Body of pancreas (tissue), 4 donors: Measurements from ENCODE around the gene ZPR1. TPM values are rescaled to one million over a fixed set of nuclear protein-coding genes. Genes with fewer than 3 reads are reported as not detected.

Experiments
- ATAC-seq: fragments of 150-250 bp; one replicate; pipeline ENCODE4 v1.9.1; 2016
- DNase-seq, 4 donors: peaks; one replicate each; pipeline ENCODE4 v3.0.0-alpha.2; 2019
- H3K27ac ChIP-seq, 4 donors: fragments of 200-600 bp; sonication (generic); 1 replicate in 3 of 4; 2 replicates in 1 of 4; pipeline versions ENCODE4 v1.5.1 to v1.6.1; 2016 to 2019; ENCODE audit warnings: mild to moderate bottlenecking in 1 of 4, mixed read lengths in 1 of 4, moderate library complexity in 1 of 4
- H3K27me3 ChIP-seq, 2 donors: fragments of 200-600 bp; sonication (generic); one replicate each; pipeline ENCODE4 v1.6.0; 2016; ENCODE audit warnings: mild to moderate bottlenecking in 1 of 2
- H3K36me3 ChIP-seq, 2 donors: fragments of 200-600 bp; sonication (generic); replicated peaks in 1 of 2; 2 replicates each; pipeline ENCODE4 v1.5.1; 2016; ENCODE audit warnings: low read depth in 2 of 2; ENCODE audit not compliant: insufficient read depth in 1 of 2
- H3K4me1 ChIP-seq: fragments of 200-600 bp; sonication (generic); one replicate; pipeline ENCODE4 v1.6.0; 2016
- H3K4me3 ChIP-seq, 2 donors: fragments of 200-600 bp; sonication (generic); 1 replicate in 1 of 2; 2 replicates in 1 of 2; pipeline ENCODE4 v1.5.1; 2016 to 2019
- H3K9me3 ChIP-seq, 3 donors: fragments of 200-600 bp; sonication (generic); 1 replicate in 2 of 3; 2 replicates in 1 of 3; pipeline ENCODE4 v1.5.1; 2016
- POLR2A ChIP-seq, 3 donors: fragments of 450-650 bp; IDR thresholded peaks; one replicate each; pipeline ENCODE4 v1.6.1; 2016; ENCODE audit warnings: antibody characterized with exemption in 3 of 3, mild to moderate bottlenecking in 2 of 3
- WGBS, 2 donors: methylation state at CpG; one replicate each; pipeline ENCODE4 v1.1.5; 2017; 5-methylcytosine and 5-hydroxymethylcytosine counted together
- intact Hi-C: fragments of 100-400 bp; cut with DNase I; formaldehyde crosslinking; loops from one replicate; pipeline ENCODE4 v1.15.1; 2023
- total RNA-seq, 2 donors: library from RNA; depleted of rRNA; stranded (reverse); fragments of >200 nt; gene quantifications; one replicate each; pipeline ENCODE4 v1.1.0, GENCODE V29; 2016
- TF ChIP-seq, protein P1 (sequence below), 7 experiments: fragments of 450-650 bp in 4 of 7; fragments of 200-600 bp in 3 of 7; sonication (generic) in 3 of 7; IDR thresholded peaks; one replicate each; pipeline ENCODE4 v1.5.1; 2016 to 2019; ENCODE audit warnings: antibody characterized with exemption in 7 of 7

Gene ZPR1
- total RNA-seq, 2 donors from 2014 or later, result 4.3 to 36.6 TPM

DNA sequence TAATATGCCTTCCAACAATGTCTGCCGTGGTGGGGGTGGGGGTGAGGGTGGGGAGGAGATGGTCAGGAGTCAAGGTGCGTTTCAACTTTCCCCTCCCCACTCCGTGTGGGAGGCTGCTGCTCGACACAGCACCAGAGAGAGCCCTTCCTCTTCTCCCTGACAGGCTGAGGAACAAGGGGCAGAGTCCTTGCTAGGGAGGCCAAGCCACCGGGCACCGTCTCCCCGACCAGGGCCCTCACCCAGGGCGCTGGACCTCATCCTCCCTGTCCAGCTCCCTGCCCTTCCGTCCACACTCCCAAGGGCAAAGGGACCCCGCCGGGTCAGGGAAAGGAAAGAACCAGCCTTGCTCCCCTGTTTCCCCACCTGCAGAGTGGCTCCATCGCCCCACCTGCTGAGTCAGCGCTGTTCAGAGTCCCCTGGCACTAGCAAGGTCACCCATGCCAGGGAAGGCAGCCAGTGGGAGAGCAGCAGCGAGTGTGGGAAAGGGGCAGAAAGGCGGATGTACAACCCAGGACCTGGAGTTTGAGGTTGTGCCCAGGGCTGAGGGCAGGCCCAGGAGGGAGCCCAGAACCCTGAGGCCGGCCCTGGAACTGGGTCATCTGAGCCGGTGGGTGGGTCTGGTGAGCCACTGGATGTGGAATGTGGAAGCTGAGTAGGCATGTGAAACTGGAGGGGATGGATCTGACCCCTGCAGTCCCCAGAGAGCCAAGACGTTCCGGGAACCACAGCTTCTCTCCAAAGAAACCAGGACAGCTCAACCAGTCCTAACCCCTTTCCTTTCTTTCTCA lies 62.2 kb downstream of the ZPR1 start:
- no peak overlapping the region for H3K4me3 ChIP-seq
- H3K36me3 ChIP-seq, result no peaks in the 10 kb centered on the region
- no peaks in the 10 kb centered on the region for H3K4me1 ChIP-seq
- H3K27ac ChIP-seq, result no peak overlapping the region
- H3K27me3 ChIP-seq, result no peaks in the 10 kb centered on the region
- ATAC-seq (no peak), DNase-seq (peak in 3 of 4 donors; percentile 19 to 25 (median 20))
- intact Hi-C loops, result no loop called here
- H3K9me3 ChIP-seq, result no peaks in the 10 kb centered on the region
- TF ChIP-seq, protein P1, sequence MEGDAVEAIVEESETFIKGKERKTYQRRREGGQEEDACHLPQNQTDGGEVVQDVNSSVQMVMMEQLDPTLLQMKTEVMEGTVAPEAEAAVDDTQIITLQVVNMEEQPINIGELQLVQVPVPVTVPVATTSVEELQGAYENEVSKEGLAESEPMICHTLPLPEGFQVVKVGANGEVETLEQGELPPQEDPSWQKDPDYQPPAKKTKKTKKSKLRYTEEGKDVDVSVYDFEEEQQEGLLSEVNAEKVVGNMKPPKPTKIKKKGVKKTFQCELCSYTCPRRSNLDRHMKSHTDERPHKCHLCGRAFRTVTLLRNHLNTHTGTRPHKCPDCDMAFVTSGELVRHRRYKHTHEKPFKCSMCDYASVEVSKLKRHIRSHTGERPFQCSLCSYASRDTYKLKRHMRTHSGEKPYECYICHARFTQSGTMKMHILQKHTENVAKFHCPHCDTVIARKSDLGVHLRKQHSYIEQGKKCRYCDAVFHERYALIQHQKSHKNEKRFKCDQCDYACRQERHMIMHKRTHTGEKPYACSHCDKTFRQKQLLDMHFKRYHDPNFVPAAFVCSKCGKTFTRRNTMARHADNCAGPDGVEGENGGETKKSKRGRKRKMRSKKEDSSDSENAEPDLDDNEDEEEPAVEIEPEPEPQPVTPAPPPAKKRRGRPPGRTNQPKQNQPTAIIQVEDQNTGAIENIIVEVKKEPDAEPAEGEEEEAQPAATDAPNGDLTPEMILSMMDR (IDR thresholded peaks at IDR 0.05), result no peak
- no peak for TF ChIP-seq POLR2A (IDR thresholded peaks at IDR 0.05)
- WGBS, 2 donors, result 55 to 57% methylated on average over 12 to 19 of the region's 19 CpGs

DNA sequence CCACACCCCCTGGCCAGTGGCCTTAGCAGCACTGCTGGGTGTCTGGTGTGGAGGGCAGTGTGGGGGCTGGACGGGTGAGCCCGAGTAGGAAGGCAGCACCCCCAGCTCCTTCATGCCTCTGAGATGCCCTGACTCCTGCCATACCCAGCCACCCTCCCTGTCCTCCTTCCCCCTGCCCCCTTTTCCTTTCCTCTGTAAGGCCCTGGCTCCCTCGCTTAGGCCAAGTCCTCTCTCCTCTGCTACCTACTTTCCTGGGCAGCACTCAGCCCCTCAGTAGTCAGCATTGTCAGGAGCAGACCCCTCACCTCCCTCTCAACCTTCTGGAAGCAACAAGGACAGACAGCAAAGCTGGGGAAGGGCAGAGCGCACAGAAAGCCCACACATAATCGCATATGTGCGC lies 63.0 kb downstream of the ZPR1 start:
- Histone ChIP-seq H3K36me3 (no peaks in the 10 kb centered on the region), H3K27me3 (no peaks in the 10 kb centered on the region), H3K4me3 (no peak overlapping the region), H3K4me1 (no peaks in the 10 kb centered on the region), H3K9me3 (no peaks in the 10 kb centered on the region), H3K27ac (no peak overlapping the region)
- intact Hi-C loops, result no loop called here
- DNase-seq (no peak), ATAC-seq (no peak)
- TF ChIP-seq POLR2A (IDR thresholded peaks at IDR 0.05), result no peak
- TF ChIP-seq, protein P1 (IDR thresholded peaks at IDR 0.05), result no peak
- WGBS, 2 donors, result 71 to 75% methylated on average over 6 of the region's 6 CpGs

Other genes with a start within 250 kb of the ZPR1 start
- gene BUD13, start 15.0 kb downstream of the ZPR1 start, total RNA-seq, result 10 to 100 TPM in 1 of 2 donors, 1 to 10 TPM in 1; 8.9 to 15.8 TPM
- 1 to 10 TPM in 1 of 2 donors, not detected in 1; 2.6 TPM for gene APOA5, start 3.9 kb upstream of the ZPR1 start, total RNA-seq
- not detected for gene APOA4, start 35.3 kb upstream of the ZPR1 start, total RNA-seq
- 1 to 10 TPM in 1 of 2 donors, not detected in 1; 7.3 TPM for gene APOC3, start 41.9 kb upstream of the ZPR1 start, total RNA-seq
- 10 to 100 TPM in 1 of 2 donors, 1 to 10 TPM in 1; 1.0 to 16.8 TPM for gene APOA1, start 49.6 kb upstream of the ZPR1 start, total RNA-seq